Skin of body (tissue), 2 donors: ENCODE measurements around the gene RTEL1. TPM values are rescaled to one million over a fixed set of nuclear protein-coding genes. Genes with fewer than 3 reads are reported as not detected.

Source experiments
- DNase-seq: peaks from one replicate; lab custom pipeline; 2025; lab: John Stamatoyannopoulos, UW
- total RNA-seq: library from RNA; depleted of rRNA; stranded (reverse); fragments of >200 nt; gene quantifications from one replicate; pipeline ENCODE4 v1.2.3, GENCODE V29; 2014

RTEL1 gene
- total RNA-seq, 1 donor from 2014 or later: 13.3 TPM

DNA sequence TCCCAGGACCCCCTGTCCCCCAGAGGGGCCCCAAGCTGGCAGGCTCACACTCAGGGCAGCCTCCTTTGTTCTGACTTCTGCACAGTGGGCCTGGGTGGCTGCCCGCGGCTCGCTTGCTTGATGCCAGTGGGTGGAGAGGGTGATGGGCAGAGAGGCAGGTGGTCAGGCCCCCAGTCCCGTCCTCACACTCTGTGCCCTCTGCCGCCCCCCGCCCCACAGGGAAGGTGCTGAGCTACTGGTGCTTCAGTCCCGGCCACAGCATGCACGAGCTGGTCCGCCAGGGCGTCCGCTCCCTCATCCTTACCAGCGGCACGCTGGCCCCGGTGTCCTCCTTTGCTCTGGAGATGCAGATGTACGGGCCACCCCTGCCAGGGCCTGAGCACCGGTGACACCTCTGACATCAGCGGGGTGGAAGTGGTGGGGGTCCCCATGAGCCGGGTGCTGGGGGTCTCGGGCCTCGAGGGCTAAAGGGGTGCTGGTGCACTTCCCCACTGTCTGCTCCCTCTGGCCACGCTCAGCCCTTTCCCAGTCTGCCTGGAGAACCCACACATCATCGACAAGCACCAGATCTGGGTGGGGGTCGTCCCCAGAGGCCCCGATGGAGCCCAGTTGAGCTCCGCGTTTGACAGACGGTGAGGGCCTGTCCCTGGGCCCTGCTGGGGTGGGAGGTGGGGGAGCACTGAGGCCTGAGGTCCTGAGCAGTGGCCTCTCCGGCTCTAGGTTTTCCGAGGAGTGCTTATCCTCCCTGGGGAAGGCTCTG, 29.5 kb downstream of the RTEL1 start:
- no peak for DNase-seq

DNA sequence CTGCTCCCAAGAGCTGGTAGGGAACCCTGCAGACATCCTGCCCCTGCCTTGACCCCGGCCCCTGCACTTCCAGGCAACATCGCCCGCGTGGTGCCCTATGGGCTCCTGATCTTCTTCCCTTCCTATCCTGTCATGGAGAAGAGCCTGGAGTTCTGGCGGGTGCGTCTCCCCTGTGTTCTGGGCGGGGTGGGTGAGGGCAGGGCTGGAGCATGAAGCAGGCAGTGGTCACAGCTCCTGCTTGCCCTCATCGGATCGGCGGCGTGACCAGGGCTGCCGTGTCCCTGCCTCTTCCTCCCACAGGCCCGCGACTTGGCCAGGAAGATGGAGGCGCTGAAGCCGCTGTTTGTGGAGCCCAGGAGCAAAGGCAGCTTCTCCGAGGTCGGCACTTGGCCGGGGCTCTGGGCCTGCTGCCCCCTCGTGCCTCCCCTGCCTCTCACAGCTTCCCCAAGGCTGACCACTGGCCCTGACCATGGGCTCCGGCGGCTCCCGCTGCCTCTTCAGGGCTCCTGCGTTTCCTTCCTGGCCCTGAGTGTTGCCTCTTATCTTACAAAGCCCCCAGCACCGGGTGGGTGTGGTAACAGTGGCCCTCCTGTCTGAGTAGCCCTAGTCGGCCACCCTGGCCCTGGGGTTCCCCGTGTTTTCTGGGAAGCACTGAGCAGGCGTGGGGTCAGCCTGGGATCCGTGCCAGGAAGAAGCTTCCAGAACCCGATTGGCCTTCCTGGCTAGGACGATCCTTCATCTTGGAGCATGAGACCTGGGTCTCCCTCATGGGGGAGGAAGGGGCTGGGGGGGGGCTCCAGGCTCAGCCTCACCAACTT, 30.3 kb downstream of the RTEL1 start:
- DNase-seq: no peak

DNA sequence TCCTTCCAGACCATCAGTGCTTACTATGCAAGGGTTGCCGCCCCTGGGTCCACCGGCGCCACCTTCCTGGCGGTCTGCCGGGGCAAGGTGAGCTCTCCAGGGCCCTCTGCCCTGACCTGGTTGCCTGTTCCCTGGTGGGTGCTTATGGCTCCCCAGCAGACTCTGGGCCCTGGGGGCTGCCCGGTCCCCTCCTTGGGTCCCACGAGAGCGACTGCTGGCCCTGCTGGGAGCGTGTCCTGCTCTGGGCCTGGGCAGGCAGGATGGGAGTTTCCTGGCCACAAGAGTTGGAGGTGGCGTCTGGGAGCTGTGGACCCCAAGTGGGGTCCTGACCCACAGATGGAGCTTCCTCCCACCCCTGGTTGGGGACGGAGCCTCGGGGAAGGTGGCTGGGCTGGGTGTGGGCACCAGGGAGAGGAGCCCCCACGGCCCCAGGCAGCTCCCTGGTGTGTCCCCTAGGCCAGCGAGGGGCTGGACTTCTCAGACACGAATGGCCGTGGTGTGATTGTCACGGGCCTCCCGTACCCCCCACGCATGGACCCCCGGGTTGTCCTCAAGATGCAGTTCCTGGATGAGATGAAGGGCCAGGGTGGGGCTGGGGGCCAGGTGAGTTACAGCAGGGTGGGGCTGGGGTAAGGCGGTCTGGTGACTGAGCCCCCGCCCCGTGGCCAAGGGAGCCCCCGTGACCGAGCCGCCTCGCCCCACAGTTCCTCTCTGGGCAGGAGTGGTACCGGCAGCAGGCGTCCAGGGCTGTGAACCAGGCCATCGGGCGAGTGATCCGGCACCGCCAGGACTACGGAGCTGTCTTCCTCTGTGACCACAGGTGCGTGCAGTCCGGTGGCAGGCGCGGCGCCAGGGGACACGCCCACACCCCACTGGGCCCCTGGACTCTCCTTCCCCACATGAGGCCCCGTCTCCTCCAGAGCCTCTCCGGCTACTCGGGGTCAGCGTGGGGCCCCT, 31.2 kb downstream of the RTEL1 start:
- no peak for DNase-seq

GRCh38 chr20:63690003-63690897, 32.1 kb downstream of the RTEL1 start:
- DNase-seq: no peak

GRCh38 chr20:63690898-63691710, 33.0 kb downstream of the RTEL1 start:
- DNase-seq: no peak

DNA sequence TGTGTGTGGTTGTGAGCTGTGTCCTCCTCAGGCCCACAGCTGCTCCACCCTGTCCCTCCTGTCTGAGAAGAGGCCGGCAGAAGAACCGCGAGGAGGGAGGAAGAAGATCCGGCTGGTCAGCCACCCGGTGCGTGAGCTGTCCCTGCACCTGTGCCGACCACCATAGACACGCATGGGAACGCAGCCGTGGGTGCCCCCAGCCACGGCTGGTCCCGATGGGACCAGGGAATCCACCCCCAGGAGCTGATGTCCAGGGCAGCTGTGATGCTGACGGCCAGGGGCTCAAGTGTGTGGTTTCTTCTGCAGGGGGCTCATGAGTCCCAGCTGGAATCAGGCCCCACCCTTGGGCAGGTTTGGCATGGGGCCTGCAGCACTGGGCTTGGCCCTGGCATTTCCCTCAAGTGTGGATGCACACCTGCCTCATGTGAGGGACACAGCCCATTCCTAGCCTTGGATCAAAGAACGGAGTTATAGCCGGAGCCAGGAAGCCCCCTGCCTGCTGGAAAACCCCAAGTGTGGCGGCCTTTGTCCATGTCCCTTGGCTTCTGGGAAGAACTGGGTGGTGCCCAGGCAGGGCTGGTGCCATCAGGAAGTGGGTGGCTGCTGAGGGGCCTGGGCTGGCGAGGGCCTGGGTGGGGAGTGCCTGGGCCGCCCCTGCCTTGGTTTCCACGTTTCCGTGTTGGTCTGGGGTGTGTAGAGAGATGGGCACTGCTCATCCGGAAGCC, 33.8 kb downstream of the RTEL1 start:
- no peak for DNase-seq

DNA sequence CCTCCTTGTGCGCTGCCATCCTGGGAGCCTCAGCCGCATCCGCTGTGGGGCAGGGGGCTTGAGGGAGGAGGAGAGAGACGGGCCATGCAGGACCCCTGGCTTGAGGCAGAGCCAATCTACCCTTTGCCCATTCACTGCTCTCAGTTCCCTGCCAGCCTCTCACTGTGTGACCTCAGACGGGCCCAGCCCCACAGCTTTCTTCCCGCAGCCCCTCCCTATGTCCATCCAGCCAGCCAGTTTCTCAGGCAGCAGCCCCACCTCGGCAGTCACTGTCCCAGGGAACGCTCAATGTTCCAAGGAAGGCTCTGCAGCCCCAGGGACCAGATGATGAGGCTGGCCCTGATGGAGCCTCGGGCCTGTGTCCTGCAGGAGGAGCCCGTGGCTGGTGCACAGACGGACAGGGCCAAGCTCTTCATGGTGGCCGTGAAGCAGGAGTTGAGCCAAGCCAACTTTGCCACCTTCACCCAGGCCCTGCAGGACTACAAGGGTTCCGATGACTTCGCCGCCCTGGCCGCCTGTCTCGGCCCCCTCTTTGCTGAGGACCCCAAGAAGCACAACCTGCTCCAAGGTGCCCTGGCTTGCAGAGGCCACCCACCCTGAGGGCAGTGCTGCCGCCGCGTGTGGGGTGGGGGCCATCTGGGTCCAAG, 34.4 kb downstream of the RTEL1 start:
- DNase-seq: no peak

- no peak for DNase-seq
Observed at GRCh38 chr20:63693083-63693732, 35.1 kb downstream of the RTEL1 start.

DNA sequence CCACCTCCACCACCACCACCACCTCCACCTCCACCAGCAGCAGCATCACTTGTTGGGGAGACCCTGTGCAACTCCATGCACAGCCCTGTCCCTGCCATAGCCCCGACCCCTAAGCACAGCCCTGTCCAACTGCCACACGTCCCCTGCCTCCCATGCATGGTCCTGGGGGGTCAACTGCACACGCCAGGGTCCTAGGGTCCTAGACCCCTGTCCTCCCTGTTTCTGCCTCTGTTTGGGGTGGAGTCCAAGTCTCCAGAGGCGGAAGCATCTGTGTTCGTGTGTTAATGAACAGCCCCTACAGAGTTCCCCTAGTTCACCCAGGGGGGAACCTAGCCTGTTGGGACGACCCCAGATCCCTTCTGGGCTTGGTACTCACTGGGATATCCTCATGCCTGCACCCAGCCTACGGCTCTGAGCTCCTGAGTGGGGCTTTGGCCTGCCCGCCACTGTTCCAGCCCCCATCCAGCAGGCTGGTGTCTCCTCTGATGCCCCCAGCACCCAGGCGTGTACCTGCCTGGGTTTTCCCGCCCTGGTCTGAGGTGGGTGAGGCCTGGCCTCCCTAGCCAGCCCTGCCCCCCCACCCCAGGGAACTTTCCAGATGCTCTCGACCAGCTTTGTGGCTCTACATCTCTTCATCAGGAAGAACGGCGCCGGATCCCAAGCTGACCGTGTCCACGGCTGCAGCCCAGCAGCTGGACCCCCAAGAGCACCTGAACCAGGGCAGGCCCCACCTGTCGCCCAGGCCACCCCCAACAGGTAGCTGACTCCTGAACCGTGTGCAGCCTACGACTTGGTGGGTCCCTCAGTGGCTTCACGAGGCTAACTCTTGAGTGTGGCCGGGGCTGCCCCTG, 35.8 kb downstream of the RTEL1 start:
- no peak for DNase-seq

DNA sequence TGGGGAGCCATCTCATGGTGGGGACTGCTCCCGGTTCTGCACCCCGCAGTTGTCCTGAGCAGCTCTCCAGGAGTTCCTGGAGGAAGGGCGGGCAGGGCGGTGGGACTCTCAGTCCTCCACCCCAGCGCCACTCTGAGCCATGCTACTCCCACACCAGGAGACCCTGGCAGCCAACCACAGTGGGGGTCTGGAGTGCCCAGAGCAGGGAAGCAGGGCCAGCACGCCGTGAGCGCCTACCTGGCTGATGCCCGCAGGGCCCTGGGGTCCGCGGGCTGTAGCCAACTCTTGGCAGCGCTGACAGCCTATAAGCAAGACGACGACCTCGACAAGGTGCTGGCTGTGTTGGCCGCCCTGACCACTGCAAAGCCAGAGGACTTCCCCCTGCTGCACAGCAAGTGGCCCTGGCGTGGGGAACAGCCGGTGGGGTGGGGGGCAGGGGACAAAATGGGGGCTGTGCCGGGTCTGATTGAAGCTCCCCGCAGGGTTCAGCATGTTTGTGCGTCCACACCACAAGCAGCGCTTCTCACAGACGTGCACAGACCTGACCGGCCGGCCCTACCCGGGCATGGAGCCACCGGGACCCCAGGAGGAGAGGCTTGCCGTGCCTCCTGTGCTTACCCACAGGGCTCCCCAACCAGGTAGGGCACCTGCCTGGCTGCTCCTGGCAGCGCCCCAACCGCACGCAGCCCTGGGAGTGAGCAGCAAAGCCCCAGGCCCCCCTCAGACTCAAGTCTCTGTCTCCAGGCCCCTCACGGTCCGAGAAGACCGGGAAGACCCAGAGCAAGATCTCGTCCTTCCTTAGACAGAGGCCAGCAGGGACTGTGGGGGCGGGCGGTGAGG, 36.7 kb downstream of the RTEL1 start:
- no peak for DNase-seq

DNA sequence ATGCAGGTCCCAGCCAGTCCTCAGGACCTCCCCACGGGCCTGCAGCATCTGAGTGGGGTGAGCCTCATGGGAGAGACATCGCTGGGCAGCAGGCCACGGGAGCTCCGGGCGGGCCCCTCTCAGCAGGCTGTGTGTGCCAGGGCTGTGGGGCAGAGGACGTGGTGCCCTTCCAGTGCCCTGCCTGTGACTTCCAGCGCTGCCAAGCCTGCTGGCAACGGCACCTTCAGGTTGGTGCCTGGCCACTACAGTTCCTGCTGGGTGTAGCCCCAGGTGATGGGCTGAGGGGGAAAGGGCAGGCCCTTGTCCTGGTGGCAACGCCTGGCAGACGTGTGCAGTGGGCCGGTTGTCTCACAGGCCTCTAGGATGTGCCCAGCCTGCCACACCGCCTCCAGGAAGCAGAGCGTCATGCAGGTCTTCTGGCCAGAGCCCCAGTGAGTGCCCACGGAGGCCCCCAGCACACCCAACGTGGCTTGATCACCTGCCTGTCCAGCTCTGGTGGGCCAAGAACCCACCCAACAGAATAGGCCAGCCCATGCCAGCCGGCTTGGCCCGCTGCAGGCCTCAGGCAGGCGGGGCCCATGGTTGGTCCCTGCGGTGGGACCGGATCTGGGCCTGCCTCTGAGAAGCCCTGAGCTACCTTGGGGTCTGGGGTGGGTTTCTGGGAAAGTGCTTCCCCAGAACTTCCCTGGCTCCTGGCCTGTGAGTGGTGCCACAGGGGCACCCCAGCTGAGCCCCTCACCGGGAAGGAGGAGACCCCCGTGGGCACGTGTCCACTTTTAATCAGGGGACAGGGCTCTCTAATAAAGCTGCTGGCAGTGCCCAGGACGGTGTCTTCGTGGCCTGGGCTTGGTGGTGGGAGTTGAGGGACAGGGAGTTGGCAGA, 37.6 kb downstream of the RTEL1 start:
- no peak for DNase-seq

GRCh38 chr20:63696306-63696627, 38.2 kb downstream of the RTEL1 start:
- no peak for DNase-seq

DNA sequence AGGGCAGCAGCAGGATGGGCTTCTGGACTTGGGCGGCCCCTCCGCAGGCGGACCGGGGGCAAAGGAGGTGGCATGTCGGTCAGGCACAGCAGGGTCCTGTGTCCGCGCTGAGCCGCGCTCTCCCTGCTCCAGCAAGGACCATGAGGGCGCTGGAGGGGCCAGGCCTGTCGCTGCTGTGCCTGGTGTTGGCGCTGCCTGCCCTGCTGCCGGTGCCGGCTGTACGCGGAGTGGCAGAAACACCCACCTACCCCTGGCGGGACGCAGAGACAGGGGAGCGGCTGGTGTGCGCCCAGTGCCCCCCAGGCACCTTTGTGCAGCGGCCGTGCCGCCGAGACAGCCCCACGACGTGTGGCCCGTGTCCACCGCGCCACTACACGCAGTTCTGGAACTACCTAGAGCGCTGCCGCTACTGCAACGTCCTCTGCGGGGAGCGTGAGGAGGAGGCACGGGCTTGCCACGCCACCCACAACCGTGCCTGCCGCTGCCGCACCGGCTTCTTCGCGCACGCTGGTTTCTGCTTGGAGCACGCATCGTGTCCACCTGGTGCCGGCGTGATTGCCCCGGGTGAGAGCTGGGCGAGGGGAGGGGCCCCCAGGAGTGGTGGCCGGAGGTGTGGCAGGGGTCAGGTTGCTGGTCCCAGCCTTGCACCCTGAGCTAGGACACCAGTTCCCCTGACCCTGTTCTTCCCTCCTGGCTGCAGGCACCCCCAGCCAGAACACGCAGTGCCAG, 38.7 kb downstream of the RTEL1 start, which contains the start of gene TNFRSF6B:
TNFRSF6B (plus strand) TSS at position 25 of the 729 bp plus-strand sequence; CDS start at position 141, 116 bp downstream.
- no peak for DNase-seq

DNA sequence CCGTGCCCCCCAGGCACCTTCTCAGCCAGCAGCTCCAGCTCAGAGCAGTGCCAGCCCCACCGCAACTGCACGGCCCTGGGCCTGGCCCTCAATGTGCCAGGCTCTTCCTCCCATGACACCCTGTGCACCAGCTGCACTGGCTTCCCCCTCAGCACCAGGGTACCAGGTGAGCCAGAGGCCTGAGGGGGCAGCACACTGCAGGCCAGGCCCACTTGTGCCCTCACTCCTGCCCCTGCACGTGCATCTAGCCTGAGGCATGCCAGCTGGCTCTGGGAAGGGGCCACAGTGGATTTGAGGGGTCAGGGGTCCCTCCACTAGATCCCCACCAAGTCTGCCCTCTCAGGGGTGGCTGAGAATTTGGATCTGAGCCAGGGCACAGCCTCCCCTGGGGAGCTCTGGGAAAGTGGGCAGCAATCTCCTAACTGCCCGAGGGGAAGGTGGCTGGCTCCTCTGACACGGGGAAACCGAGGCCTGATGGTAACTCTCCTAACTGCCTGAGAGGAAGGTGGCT, 39.3 kb downstream of the RTEL1 start:
- DNase-seq: no peak
